ENCODE data around the gene ILKAP.
"Not testable (repeated sequence)": the region's sequence is repeated elsewhere in the genome, so short reads cannot be mapped to it uniquely, and the experiment has no call there.

ILKAP gene

GRCh38 chr2:238187618-238188548, 15.6 kb downstream of the ILKAP start:
- DNase-seq = no peak

- DNase-seq = no peak
Measured at GRCh38 chr2:238183821-238184220, 19.7 kb downstream of the ILKAP start.

GRCh38 chr2:238182362-238182761, 21.1 kb downstream of the ILKAP start:
- no peak for DNase-seq

- no peak for DNase-seq
Measured at GRCh38 chr2:238180554-238180953, 22.9 kb downstream of the ILKAP start.

- DNase-seq = no peak
Measured at GRCh38 chr2:238176613-238177012, 26.9 kb downstream of the ILKAP start.

GRCh38 chr2:238174701-238175100, 28.8 kb downstream of the ILKAP start:
- DNase-seq = no peak

- DNase-seq = no peak
Measured at GRCh38 chr2:238174291-238174690, 29.2 kb downstream of the ILKAP start.

- no peak for DNase-seq
Measured at GRCh38 chr2:238173692-238174091, 29.8 kb downstream of the ILKAP start.

GRCh38 chr2:238172439-238172838, 31.1 kb downstream of the ILKAP start:
- no peak for DNase-seq

GRCh38 chr2:238171575-238172187, 31.8 kb downstream of the ILKAP start:
- DNase-seq = no peak

- not testable (repeated sequence) for DNase-seq
Measured at GRCh38 chr2:238171072-238171431, 32.4 kb downstream of the ILKAP start.

- no peak for DNase-seq
Measured at GRCh38 chr2:238170386-238171071, 33.0 kb downstream of the ILKAP start.

- DNase-seq = peak; percentile 84 to 95
Measured at GRCh38 chr2:238169708-238170251, 33.7 kb downstream of the ILKAP start.

GRCh38 chr2:238169048-238169707, 34.3 kb downstream of the ILKAP start:
- no peak for DNase-seq

- no peak for DNase-seq
Measured at GRCh38 chr2:238168196-238169047, 35.1 kb downstream of the ILKAP start.

GRCh38 chr2:238167761-238168160, 35.7 kb downstream of the ILKAP start:
- DNase-seq = no peak

- no peak for DNase-seq
Measured at GRCh38 chr2:238167344-238167715, 36.2 kb downstream of the ILKAP start.

- no peak for DNase-seq
Measured at GRCh38 chr2:238166391-238167343, 36.8 kb downstream of the ILKAP start.

GRCh38 chr2:238165288-238165921, 38.1 kb downstream of the ILKAP start:
- no peak for DNase-seq

GRCh38 chr2:238164906-238165287, 38.6 kb downstream of the ILKAP start:
- DNase-seq = no peak

All from cerebellar nuclear complex (tissue), 1 donor.